A204.1 (cell line): Measurements from ENCODE around the gene DNAJC25.
"Not testable (repeated sequence)": the region's sequence is repeated elsewhere in the genome, so short reads cannot be mapped to it uniquely, and the experiment has no call there.

Source experiments
- FAIRE-seq: peaks from 2 replicates; lab custom pipeline; 2012; peaks lifted over from hg19 to GRCh38; lab: Jason Lieb, UNC

DNAJC25 gene

GRCh38 chr9:111631214-111631971 is at the start of gene DNAJC25:
DNAJC25 (plus strand) TSS chr9:111631334; CDS start chr9:111631408, 74 bp downstream.
- FAIRE-seq, result peak; percentile 65

DNA sequence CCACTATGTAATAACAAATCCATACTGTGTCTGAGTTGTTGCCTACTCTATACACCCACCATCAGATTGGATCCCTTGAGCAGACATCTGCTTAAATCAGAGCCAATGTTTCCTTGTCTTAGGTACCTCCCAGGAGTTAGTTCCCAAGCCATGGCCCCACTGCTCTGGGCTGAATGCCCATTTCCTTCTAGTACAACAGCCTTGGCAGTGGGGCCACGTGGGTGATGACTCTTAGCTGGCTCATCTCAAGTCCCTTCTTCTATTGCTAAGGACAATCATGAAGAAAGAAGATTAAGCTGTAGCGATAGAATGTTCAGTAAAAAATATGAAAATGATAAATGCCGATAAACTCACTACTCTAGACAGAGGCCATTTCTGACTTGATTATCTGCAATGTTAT is 48.2 kb upstream of the DNAJC25 start:
- no peak for FAIRE-seq

- no peak for FAIRE-seq
Observed at GRCh38 chr9:111586378-111586777, 44.8 kb upstream of the DNAJC25 start.

DNA sequence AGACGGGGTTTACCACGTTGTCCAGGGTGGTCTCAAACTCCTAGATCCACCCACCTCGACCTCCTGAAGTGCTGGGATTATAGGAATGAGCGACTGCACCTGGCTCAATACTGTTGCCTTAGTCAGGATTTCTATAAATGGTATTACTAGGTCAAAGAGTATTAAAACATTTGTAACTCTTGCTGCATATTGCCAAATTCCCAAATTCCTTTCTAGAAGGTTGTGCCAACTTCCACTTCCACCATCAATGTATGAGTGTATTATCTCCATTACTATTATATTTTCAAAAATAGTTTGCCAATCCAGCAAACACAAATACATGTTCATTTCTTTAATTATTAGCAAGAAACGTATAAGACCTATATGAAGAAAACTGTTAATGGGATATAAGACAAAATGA is 42.3 kb upstream of the DNAJC25 start:
- peak; percentile 27 for FAIRE-seq

DNA sequence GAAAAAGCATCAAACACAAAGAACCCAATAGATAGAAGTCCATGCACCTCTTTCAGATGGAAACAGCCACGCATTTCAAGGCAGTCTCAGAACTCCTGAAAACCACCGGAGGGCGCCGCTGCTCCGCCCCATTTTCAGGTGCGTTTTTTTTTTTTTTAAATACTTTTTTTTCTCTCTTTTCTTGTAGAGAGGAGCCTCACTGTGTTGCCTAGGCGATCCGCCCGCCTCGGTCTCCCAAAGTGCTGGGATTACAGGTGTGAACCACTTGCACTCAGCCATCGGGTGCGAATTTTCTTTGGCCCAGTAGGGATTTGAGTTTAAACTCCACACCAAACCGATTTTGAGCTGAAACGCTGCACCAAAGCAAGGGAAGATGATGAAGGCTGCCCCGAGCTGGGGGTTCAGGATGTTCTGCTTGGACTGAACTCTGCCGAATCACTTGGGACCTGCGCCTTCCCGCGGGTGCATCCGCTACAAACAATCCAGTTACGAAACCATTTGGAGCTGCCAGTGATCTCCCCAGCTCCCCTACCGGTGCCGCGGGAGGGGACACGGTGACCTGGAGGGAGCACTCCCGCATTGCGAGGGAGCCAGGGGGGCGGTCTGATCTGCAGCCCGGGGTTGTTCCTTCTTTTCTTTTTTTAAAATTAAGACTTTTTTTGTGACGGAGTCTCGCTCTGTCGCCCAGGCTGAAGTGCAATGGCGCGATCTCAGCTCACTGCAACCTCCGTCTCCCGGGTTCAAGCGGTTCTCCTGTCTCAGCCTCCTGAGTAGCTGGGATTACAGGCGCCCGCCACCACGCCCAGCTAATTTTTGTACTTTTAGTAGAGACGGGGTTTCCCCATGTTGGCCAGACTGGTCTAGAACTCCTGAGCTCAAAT is 33.0 kb upstream of the DNAJC25 start:
- peak; percentile 25 for FAIRE-seq

DNA sequence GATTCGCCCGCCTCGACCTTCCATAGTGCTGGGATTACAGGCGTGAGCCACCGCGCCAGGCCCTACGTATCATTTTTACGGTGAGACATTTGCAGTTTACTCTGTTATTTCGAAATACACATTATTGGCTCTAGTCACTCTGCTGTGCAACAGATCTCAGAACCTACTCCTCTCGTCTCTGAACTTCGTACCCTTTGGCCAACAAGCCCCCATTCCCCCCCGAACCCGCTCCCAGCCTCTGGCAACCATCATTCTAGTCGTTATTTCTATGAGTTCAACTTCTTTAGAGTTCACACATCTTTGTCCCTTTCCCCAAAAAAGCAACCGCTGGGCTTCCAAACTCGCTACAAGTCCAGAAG is 32.4 kb upstream of the DNAJC25 start:
- no peak for FAIRE-seq

DNA sequence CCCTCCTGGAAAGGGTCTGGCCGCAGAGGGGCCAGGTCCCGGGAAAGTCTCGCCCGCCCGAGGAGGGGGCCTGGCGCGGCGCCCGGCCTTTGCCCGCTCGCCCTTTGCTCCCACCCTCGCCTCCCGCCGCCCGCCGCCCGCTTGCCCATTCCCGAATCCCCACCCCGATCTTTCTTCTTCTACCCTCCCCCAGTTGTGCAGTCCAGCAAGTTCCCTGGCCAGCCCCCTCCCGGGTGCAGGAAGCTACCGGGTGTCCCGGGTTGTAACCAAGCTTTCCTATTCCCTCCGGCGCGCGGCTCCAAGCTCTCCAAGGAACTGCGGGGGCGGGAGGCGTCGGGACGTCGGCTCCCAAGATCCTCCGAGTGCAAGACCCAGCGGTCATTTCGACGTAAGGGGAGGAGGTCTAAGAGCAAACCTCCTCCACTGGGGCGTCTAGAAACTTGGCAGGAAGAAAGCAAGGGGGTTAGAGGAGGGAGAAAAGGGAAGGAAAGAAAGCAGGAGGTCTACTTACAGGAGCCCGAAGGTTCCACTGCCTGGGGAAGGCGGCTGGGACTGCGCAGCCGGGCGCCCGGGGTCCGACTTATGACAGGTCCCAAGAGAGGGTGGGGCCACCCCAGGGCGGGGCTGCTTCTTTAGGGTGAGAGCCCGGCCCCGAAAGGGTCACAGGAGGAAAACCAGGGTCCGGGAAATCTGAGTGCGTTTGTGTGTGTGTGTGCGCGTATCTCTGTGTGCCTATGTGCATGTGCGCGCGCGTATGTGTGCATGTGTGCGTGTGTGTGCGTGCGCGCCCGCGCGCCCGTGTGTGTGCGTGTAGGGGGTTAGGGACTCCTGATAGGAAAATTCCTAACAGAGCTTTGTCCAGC is 31.8 kb upstream of the DNAJC25 start, which contains the start of gene PTGR1:
Gene PTGR1, minus strand, starts transcription at position 556 of the 863 bp plus-strand sequence. CDS start 2,225 bp downstream, outside the sequence.
- no peak for FAIRE-seq

- no peak for FAIRE-seq
Observed at GRCh38 chr9:111599955-111600343, 31.2 kb upstream of the DNAJC25 start.

DNA sequence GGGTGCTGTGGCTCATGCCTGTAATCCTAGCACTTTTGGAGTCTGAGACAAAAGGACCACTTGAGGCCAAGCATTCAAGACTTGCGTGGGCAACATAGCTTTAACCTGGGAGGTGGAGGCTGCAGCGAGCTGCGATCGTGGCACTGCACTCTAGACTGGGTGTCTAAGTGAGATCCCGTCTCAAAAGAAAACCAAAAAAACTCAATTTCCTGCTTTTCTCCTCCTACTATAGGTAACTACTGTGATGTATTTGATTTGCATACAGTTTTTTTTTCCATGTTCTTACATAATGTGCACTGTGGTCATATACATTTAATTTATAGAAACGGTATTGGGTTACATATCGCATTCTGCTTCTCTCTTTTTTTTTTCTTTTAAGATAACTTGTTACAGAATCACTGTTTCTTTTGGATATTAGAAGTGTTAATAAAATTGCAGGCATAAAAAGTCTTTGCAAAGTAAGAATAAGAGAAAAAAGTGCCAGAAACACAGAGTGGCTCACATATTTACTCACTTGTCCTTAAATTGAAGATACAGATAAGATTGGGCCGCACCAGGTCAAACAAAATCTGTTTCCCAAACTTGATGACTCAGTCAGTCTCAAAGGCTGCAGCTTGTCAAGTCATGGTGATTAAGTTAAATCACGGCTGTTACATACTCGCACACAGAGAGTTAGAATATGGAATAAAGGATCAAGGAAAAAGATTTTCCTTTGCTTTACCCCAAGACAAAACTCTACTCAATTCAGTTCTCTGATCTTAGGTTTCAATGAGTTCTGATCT is 29.7 kb upstream of the DNAJC25 start:
- FAIRE-seq, result no peak

GRCh38 chr9:111603041-111603440 is 28.1 kb upstream of the DNAJC25 start:
- FAIRE-seq, result no peak

DNA sequence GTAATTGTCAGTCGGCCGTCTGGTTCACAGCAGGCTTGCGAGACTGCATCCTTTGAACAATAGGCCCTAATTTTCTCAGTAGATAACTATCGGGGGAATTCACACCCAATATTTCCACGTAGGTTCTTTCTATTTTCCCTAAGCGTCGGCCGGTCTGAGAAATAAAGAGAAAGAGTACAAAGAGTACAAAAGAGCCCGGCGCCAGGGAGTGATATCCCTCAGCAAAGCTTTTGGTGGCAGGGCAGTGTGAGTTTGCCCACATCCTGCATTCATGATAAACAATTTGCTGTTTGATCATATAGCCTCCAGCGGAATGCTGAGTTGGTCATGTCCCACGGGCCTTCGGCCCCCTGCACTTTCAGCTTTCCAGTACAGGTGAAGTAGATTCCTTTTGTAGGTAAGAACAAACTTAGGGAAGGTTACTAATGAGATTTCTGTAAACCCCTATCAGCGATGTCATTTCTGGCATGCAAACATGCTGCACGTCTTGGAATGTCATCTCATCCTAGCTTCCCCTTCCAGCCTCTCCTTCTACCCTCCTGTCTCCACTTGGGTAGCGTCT is 27.0 kb upstream of the DNAJC25 start:
- FAIRE-seq, result no peak

- FAIRE-seq, result no peak
Observed at GRCh38 chr9:111605041-111605559, 26.0 kb upstream of the DNAJC25 start.

DNA sequence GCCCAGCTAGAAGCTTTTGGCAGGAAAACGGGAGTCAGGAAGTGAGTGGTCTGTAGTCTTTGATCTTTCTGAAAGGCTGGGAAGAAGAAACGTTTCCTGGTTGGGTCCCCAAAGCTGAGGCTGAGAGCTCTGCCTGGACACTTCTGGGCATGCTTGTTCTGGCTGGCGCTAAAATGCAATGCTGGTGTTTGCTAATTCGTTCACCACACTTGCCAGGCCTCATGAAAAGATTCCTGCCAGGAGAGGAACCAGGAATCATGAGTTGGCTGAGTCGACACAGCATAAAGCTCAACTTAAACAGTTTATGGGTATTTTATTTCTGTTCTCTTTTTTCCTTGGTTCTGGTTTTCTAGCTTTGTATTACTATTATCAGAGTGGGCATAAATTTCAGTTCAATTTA is 21.0 kb upstream of the DNAJC25 start:
- no peak for FAIRE-seq

- no peak for FAIRE-seq
Observed at GRCh38 chr9:111610845-111611244, 20.3 kb upstream of the DNAJC25 start.

- FAIRE-seq, result no peak
Observed at GRCh38 chr9:111613436-111614040, 17.6 kb upstream of the DNAJC25 start.

DNA sequence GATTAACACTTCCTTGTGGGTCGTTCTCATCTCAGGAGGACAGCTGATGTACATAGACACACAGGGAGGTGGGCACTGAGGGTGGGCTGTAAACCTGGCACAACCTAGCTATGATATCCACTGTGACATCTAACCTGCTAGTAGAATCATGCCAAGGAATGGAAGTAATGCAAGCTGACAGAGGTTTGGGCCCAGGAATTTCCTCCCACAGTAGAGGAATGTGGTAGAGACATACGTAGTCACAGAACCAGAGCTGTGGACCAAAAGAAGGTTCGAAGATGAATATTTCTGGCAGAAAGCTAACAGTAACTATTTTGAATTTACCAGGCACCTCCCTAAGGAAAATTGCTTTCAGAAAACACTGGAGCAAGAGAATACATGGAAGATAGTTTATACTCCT is 15.2 kb upstream of the DNAJC25 start:
- no peak for FAIRE-seq

DNA sequence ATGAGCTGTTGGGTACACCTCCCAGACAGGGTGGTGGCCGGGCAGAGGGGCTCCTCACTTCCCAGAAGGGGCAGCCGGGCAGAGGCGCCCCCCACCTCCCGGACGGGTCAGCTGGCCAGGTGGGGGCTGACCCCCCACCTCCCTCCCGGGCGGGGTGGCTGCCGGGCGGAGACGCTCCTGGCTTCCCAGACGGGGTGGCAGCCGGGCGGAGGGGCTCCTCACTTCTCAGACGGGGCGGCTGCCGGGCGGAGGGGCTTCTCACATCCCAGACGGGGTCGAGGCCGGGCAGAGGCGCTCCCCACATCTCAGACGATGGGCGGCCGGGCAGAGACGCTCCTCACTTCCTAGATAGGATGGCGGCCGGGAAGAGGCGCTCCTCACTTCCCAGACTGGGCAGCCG is 13.8 kb upstream of the DNAJC25 start:
- not testable (repeated sequence) for FAIRE-seq

- peak; percentile 60 for FAIRE-seq
Observed at GRCh38 chr9:111621895-111622480, 9.1 kb upstream of the DNAJC25 start.

DNA sequence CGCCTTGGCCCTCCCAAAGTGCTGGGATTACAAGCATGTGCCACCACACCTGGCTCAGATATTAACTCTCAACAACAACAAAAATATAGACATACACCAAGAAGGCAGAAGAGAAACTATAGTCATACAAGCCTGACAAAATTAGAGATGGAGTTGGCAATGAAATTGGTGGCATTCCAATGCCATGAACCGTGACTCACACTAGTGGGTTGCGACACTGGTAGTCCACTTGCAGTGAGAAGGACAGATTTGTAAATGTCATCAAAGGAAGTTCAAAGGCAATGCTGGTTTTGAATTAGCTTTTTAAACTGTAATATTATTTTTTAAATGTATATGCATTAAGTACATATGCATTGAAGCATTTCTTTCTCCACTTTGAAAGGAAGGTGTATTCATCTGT is 8.5 kb upstream of the DNAJC25 start:
- no peak for FAIRE-seq

GRCh38 chr9:111627260-111627963 is 3.7 kb upstream of the DNAJC25 start:
- no peak for FAIRE-seq
